Nephron progenitor cell (in vitro differentiated cells): ENCODE data around the gene TARBP2.

Source experiments
- DNase-seq: peaks from one replicate; pipeline ENCODE4 v3.0.0; 2021
- H3K27ac Mint-ChIP-seq: 2 replicates; pipeline ENCODE4 v1.8.0; 2021; ENCODE audit warnings: mild to moderate bottlenecking, moderate library complexity, mixed read lengths
- H3K27me3 Mint-ChIP-seq: 2 replicates; pipeline ENCODE4 v1.8.0; 2021; ENCODE audit warnings: mild to moderate bottlenecking, low read depth, mixed read lengths; ENCODE audit not compliant: poor library complexity
- H3K36me3 Mint-ChIP-seq: 2 replicates; pipeline ENCODE4 v1.8.0; 2021; ENCODE audit warnings: low read depth, mixed read lengths
- H3K4me1 Mint-ChIP-seq: 2 replicates; pipeline ENCODE4 v1.8.0; 2021; ENCODE audit warnings: mixed read lengths
- H3K4me3 Mint-ChIP-seq: 2 replicates; pipeline ENCODE4 v1.8.0; 2021; ENCODE audit warnings: mild to moderate bottlenecking, moderate library complexity, mixed read lengths
- H3K9me3 Mint-ChIP-seq: 2 replicates; pipeline ENCODE4 v1.8.0; 2021; ENCODE audit warnings: mild to moderate bottlenecking, moderate library complexity, mixed read lengths
- TF ChIP-seq, protein P1 (sequence below): fragments of 200-600 bp; sonication (generic); IDR thresholded peaks from 2 replicates; pipeline ENCODE4 v1.5.0; 2021; ENCODE audit warnings: antibody characterized with exemption

TARBP2 gene

DNA sequence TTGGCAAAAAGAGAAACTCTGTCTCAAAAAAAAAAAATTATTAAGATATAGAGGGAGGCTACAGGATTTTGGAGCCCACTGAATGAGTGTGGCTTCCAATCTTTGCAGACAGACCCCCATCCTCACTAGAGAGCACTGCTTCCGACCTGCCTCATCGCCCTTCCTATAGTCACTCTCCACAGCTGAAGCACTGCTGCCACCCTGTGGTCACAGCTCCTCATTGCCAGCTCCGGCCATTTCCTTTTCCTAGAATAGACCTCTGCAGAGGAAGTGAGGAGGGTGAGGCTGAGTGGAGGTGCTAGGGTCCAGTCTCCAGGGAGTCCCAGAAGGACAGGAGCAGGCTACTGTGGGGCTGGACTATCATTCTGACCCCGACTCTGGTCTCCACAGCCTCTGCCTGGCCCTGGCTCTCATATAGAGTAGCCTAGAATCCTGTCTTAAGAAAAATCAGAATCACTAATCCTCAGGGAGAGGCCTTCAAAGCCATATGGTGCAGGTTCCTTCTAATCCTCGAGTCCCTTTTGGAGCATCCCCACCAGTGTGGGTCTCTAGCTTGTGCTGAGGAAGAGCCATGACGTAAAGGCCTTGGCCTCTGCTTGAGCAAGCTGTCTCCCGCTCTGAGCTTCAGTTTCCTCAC is 7.6 kb downstream of the TARBP2 start:
- TF ChIP-seq, protein P1, sequence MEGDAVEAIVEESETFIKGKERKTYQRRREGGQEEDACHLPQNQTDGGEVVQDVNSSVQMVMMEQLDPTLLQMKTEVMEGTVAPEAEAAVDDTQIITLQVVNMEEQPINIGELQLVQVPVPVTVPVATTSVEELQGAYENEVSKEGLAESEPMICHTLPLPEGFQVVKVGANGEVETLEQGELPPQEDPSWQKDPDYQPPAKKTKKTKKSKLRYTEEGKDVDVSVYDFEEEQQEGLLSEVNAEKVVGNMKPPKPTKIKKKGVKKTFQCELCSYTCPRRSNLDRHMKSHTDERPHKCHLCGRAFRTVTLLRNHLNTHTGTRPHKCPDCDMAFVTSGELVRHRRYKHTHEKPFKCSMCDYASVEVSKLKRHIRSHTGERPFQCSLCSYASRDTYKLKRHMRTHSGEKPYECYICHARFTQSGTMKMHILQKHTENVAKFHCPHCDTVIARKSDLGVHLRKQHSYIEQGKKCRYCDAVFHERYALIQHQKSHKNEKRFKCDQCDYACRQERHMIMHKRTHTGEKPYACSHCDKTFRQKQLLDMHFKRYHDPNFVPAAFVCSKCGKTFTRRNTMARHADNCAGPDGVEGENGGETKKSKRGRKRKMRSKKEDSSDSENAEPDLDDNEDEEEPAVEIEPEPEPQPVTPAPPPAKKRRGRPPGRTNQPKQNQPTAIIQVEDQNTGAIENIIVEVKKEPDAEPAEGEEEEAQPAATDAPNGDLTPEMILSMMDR = peak; percentile 76
- Mint-ChIP-seq H3K27ac (no peak overlapping the region), H3K9me3 (no peaks in the 10 kb centered on the region), H3K4me3 (no peak overlapping the region), H3K27me3 (peaks cover 4% of the 10 kb centered on the region), H3K36me3 (peaks cover 17% of the 10 kb centered on the region), H3K4me1 (peaks cover 4% of the 10 kb centered on the region)
- peak; percentile 92 for DNase-seq

- H3K4me1 Mint-ChIP-seq = peaks cover 4% of the 10 kb centered on the region
- H3K27ac Mint-ChIP-seq = no peak overlapping the region
These were observed 9.2 kb downstream of the TARBP2 start for GRCh38 chr12:53510181-53510812.

DNA sequence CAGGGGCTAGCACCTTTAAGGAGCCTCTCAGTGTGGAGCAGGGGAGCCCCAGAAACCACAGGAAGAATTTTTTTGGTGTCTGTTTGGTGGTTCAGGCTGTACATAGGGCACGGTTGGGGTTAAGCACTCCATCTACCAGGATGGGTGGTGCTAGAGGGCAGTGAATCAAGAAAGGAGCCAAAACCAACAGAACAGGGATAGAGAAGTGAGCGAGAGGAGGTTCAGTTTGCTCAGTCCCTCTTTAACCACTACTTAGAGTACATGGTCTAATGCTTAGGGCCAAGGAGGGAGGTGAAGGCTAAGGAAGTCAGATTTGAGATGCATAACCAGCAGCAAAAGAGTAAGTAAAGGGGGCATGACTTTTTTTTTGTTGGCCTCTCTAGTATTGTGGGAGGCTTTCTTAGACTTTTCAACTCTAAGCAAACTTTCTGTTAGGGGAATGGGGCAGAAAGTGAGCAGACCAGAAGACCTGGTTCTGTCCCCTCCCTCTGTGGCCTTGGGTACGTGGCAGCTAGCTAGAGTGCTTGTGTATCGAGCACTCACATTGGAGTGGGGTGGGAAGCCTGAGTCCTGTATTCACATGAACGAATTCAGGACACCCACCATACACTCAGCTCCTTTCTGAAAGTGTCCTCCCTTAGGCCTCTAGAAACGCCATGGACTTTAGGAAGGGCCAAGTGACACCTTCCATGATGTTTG is 12.8 kb downstream of the TARBP2 start:
- TF ChIP-seq, protein P1 = no peak
- Mint-ChIP-seq H3K4me1 (no peaks in the 10 kb centered on the region), H3K27me3 (peaks cover 4% of the 10 kb centered on the region), H3K27ac (no peak overlapping the region), H3K9me3 (no peaks in the 10 kb centered on the region), H3K4me3 (no peak overlapping the region), H3K36me3 (peaks cover 22% of the 10 kb centered on the region)
- DNase-seq = no peak

More at GRCh38 chr12:53510181-53510812, 9.2 kb downstream of the TARBP2 start:
- DNase-seq = no peak
- H3K9me3 Mint-ChIP-seq = no peaks in the 10 kb centered on the region
- H3K27me3 Mint-ChIP-seq = peaks cover 4% of the 10 kb centered on the region
- peaks cover 17% of the 10 kb centered on the region for H3K36me3 Mint-ChIP-seq
- TF ChIP-seq, protein P1 = no peak
- no peak overlapping the region for H3K4me3 Mint-ChIP-seq

DNA sequence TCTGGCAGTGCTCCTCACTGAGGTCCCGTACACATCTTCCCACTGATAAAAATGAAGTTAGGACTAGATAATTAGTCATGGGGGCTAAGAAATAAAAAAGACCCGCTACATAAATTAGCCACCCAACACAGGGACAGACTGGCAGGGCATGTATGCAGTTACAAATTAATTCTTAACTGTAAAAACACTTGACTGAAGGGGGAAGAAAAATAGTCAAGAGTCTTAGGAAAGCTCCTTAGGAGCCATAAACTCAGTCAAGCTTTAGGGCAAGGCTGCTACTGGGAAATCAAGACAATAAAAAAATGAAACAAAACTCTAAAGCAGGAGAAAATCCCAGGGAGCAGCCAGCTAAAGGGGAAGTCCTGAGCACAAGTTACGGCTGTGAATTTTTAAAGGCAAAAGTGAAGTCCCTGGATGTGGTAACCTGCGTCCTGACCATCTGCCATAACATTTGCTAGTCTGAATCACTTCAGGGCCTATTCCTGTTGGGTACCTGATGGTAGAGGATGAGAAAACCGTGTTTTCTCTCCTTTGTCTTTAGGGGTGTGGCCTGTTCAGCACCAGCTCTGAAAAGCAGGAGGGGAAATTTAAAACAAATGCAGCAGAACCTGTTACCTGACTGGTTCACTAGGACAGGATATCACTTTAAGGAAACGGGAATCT is 13.7 kb downstream of the TARBP2 start:
- TF ChIP-seq, protein P1 = no peak

DNA sequence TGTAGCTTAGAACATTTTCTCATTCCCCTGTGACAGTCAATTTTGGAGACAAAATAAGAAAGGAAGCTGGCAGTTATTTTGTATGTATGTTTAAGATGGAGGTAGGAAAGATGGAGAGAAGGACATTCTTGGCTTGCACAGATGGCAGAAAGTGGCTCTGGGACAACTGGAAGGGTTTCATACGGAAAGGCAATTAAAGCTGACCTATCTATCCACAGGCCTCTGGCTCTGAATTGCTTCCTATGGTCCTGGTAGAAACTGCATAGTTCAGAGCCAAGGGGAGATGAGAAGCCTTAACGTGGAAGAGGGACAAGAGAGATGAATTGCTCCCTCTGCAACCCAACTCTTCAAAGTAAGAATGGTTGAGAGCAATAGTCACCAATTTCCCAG is 14.2 kb downstream of the TARBP2 start:
- TF ChIP-seq, protein P1 = no peak
- DNase-seq = no peak
- Mint-ChIP-seq H3K4me3 (no peak overlapping the region), H3K36me3 (peaks cover 28% of the 10 kb centered on the region), H3K4me1 (no peaks in the 10 kb centered on the region), H3K9me3 (no peaks in the 10 kb centered on the region), H3K27ac (no peak overlapping the region), H3K27me3 (peaks cover 4% of the 10 kb centered on the region)

More for the DNA sequence above, 13.7 kb downstream of the TARBP2 start:
- H3K4me3 Mint-ChIP-seq = no peak overlapping the region
- peaks cover 22% of the 10 kb centered on the region for H3K36me3 Mint-ChIP-seq
- peaks cover 4% of the 10 kb centered on the region for H3K27me3 Mint-ChIP-seq
- no peaks in the 10 kb centered on the region for H3K9me3 Mint-ChIP-seq
- no peak overlapping the region for H3K27ac Mint-ChIP-seq
- no peak for DNase-seq
- H3K4me1 Mint-ChIP-seq = no peaks in the 10 kb centered on the region
